ENCODE data around the gene EIF4ENIF1. TPM values are rescaled to one million over a fixed set of nuclear protein-coding genes. Genes with fewer than 3 reads are reported as not detected.

EIF4ENIF1 gene, protein sequence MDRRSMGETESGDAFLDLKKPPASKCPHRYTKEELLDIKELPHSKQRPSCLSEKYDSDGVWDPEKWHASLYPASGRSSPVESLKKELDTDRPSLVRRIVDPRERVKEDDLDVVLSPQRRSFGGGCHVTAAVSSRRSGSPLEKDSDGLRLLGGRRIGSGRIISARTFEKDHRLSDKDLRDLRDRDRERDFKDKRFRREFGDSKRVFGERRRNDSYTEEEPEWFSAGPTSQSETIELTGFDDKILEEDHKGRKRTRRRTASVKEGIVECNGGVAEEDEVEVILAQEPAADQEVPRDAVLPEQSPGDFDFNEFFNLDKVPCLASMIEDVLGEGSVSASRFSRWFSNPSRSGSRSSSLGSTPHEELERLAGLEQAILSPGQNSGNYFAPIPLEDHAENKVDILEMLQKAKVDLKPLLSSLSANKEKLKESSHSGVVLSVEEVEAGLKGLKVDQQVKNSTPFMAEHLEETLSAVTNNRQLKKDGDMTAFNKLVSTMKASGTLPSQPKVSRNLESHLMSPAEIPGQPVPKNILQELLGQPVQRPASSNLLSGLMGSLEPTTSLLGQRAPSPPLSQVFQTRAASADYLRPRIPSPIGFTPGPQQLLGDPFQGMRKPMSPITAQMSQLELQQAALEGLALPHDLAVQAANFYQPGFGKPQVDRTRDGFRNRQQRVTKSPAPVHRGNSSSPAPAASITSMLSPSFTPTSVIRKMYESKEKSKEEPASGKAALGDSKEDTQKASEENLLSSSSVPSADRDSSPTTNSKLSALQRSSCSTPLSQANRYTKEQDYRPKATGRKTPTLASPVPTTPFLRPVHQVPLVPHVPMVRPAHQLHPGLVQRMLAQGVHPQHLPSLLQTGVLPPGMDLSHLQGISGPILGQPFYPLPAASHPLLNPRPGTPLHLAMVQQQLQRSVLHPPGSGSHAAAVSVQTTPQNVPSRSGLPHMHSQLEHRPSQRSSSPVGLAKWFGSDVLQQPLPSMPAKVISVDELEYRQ
- total RNA-seq (2011; cell fraction: chromatin; rRNA removed; ENCODE audit: low replicate concordance), result 33.5 and 38.4 TPM in 2 replicates
- total RNA-seq (2011; cell fraction: nucleolus; rRNA removed), result 22.0 and 24.6 TPM in 2 replicates
- total RNA-seq (2011; cell fraction: nucleoplasm; rRNA removed), result 22.9 and 24.7 TPM in 2 replicates
- total RNA-seq (2014; rRNA removed) (8.1 and 11.7 TPM in 2 replicates), total RNA-seq (2014; rRNA removed; fragmentation: Illumina TruSeq; extraction: Trizol) (11.3 and 11.7 TPM in 2 replicates), total RNA-seq (2015; rRNA removed; fragmentation: Illumina TruSeq; extraction: Trizol) (16.0 and 17.1 TPM in 2 replicates), total RNA-seq (2021) (15.9 and 17.5 TPM in 2 replicates), polyA plus RNA-seq (2011; rRNA removed) (15.5 and 15.8 TPM in 2 replicates), polyA plus RNA-seq (2014; fragmentation: Illumina TruSeq; extraction: Trizol) (15.6 and 24.9 TPM in 2 replicates), polyA plus RNA-seq (2014; fragmentation: Nextera tagmentation; extraction: Ambion mirVana) (1 to 10 TPM; 2.5 to 4.1 TPM), polyA plus RNA-seq (2014; rRNA removed) (16.6 and 22.4 TPM in 2 replicates), polyA minus RNA-seq (2011; rRNA and poly(A)+ RNA removed) (16.8 and 20.4 TPM in 2 replicates), Bru-seq, nascent RNA (percentile 66 among the genes with signal in this experiment), BruChase-seq, experiment 1, labeled RNA remaining after a 2-hour chase (percentile 70 among the genes with signal in this experiment), BruChase-seq, experiment 2, labeled RNA remaining after a 6-hour chase (percentile 70 among the genes with signal in this experiment)
- polyA plus RNA-seq (2011; cell fraction: cytosol; rRNA removed), result 11.5 and 12.9 TPM in 2 replicates
- 21.7 and 29.2 TPM in 2 replicates for polyA plus RNA-seq (2011; cell fraction: nucleus; rRNA removed)
- polyA plus RNA-seq (2012), result 13.3 and 17.4 TPM in 2 replicates
- polyA minus RNA-seq (2011; cell fraction: cytosol; rRNA and poly(A)+ RNA removed), result 9.7 and 12.4 TPM in 2 replicates
- polyA minus RNA-seq (2011; cell fraction: nucleus; rRNA and poly(A)+ RNA removed), result 7.7 and 14.7 TPM in 2 replicates
- long read RNA-seq, experiment 1, transcript EIF4ENIF1-201 (19 exons, 3,544 nt), result major isoform, 10 of 48 reads
- long read RNA-seq, experiment 1, partial matches to known transcripts, result 27 of 48 reads
- long read RNA-seq, experiment 1, other reads (novel, unspliced or antisense), result 11 of 48 reads
- long read RNA-seq, experiment 2, partial matches to known transcripts, result 1 of 11 reads
- long read RNA-seq, experiment 2, other reads (novel, unspliced or antisense), result 7 of 11 reads
- long read RNA-seq, experiment 3, partial matches to known transcripts, result 3 of 5 reads
- long read RNA-seq, experiment 3, other reads (novel, unspliced or antisense), result 2 of 5 reads

DNA sequence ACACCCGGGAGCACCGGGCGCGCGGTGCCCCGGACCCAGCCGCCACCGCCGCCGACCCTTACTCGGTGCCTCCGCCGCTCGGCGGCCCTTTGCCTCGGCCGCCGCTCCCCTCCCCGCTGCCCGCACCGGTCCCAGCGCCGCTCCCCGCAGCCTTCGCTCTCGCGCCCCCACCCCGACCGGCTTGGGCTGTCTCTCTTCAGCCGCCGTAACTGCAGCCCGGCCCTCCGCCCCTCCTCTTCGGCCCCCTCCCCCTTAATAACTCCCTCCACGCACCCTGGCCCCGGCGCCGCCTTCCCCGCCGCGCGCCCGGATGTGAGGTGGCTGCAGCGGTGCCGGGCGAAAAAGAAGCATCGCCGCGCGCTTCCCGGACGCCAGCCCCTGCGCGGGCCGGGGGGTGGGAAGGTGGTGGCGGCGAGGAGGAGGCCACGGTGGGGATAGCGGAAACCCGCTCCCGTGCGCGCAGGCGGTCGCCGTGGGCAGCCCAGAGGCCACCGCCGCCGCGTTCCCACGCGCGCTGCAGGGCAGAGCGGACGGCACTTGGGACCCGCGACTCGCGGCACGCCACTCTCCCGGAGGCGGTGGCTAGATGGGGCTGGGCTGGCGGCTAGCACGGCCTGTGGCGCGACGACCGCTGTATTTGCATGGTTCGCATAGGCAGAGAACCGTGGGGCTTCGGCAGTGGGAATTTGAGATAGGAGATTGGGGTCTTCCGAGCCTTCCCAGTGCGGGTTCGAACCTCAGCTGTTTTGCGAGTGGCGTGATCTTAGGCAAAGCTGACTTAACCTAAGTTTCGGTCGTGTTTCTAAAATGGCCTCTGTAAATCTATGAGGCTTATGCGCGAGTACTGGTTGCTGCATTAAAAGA, at the start of gene EIF4ENIF1:
Gene EIF4ENIF1 (minus strand): TSS at position 211 of the 864 bp plus-strand sequence. CDS start 1,124 bp downstream, outside the sequence.
- no peak for FAIRE-seq
- Histone ChIP-seq H3K4me2 (ENCODE audit: insufficient read depth, low read length) (peak within 1 kb of the TSS; percentile 95), H3K27me3 (ENCODE audit: control insufficient read depth in 2 of 2, insufficient read depth in 2 of 2, low read length in 2 of 2) (no peaks in the 10 kb centered on the region), H3K79me2 (ENCODE audit: control insufficient read depth, insufficient read depth, low read length) (peaks cover 53% of the 10 kb centered on the region), H4K20me1 (replicated peaks; ENCODE audit: control insufficient read depth, insufficient read depth, low read length) (no peaks in the 10 kb centered on the region), H3K9me3 (replicated peaks; ENCODE audit: control insufficient read depth, insufficient read depth, low read depth, low read length) (no peaks in the 10 kb centered on the region), H3K4me1 (replicated peaks in 1 of 2; ENCODE audit: control insufficient read depth in 2 of 2, insufficient read depth in 2 of 2, low read length in 2 of 2) (peaks cover 13 to 26% of the 10 kb centered on the region in 2 experiments; a peak in 4 of 5 replicates), H3K4me3 (peak within 1 kb of the TSS; percentile 73), H2AFZ (ENCODE audit: low read depth, low read length) (peak within 1 kb of the TSS; percentile 89), H3K9ac (ENCODE audit: insufficient read depth in 1 of 2, low read depth in 2 of 2, low read length in 2 of 2) (peak within 1 kb of the TSS; percentile 97 to 98), H3K36me3 (ENCODE audit: control insufficient read depth, insufficient read depth, low read length) (peaks cover 32% of the 10 kb centered on the region), H3K9me1 (ENCODE audit: control insufficient read depth, insufficient read depth, low read length) (no peaks in the 10 kb centered on the region), H3K27ac (ENCODE audit: extremely low read depth, low read depth, low read length) (peak within 1 kb of the TSS; percentile 95)
- ChIA-PET POLR2A (interaction anchor here (0.6 to 1.0 kb wide), 2 partner anchors 114 to 146 kb away, joined by 3 to 4 read pairs; no protein-coding TSS in a partner anchor), CTCF (ENCODE audit: low intra/inter-chr PET ratio) (no interaction called here)
- intact Hi-C loops (cut with micrococcal nuclease), result loop anchor here (2.0 kb wide), 1 partner anchor 141 kb away; no protein-coding TSS in a partner anchor
- ATAC-seq, result peak; percentile 81
- no TSS peak for BruUV-seq (replicated peaks)
- in situ Hi-C loops (cut with MboI), result no loop called here
- peak; percentile 86 to 90 (median 88) for DNase-seq (ENCODE audit: extremely low read depth in 1 of 4, low spot score in 3 of 4)
- WGBS (ENCODE audit: insufficient coverage, low coverage, missing lambda C conversion rate), result 0% methylated on average over 15 of the region's 100 CpGs
- no peak for TF ChIP-seq SRF (CRISPR knock-in tag; IDR thresholded peaks at IDR 0.05)
- TF ChIP-seq HDGF (IDR thresholded peaks at IDR 0.05), result no peak
- TF ChIP-seq, protein P1, sequence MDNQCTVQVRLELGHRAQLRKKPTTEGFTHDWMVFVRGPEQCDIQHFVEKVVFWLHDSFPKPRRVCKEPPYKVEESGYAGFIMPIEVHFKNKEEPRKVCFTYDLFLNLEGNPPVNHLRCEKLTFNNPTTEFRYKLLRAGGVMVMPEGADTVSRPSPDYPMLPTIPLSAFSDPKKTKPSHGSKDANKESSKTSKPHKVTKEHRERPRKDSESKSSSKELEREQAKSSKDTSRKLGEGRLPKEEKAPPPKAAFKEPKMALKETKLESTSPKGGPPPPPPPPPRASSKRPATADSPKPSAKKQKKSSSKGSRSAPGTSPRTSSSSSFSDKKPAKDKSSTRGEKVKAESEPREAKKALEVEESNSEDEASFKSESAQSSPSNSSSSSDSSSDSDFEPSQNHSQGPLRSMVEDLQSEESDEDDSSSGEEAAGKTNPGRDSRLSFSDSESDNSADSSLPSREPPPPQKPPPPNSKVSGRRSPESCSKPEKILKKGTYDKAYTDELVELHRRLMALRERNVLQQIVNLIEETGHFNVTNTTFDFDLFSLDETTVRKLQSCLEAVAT (IDR thresholded peaks at IDR 0.05), result no peak
- no peak for TF ChIP-seq SREBF1 (IDR thresholded peaks at IDR 0.05; ENCODE audit: borderline replicate concordance, low read depth, low read length)
- no peak for TF ChIP-seq CHD4 (IDR thresholded peaks at IDR 0.05; ENCODE audit: insufficient read depth, insufficient replicate concordance, low read depth, low read length, poor library complexity, severe bottlenecking)
- TF ChIP-seq BRD9 (IDR thresholded peaks at IDR 0.05; ENCODE audit: low read depth, partially characterized antibody), result no peak
- TF ChIP-seq ERF (CRISPR knock-in tag; IDR thresholded peaks at IDR 0.05), result no peak
- TF ChIP-seq TAF1 (IDR thresholded peaks at IDR 0.05; ENCODE audit: control insufficient read depth, extremely low read depth, insufficient read depth, low read length, severe bottlenecking), result peak; percentile 59
- no peak for TF ChIP-seq NFE2L1 (tag; IDR thresholded peaks at IDR 0.05; ENCODE audit: borderline replicate concordance, low read depth)
- no peak for TF ChIP-seq TCF7L2 (IDR thresholded peaks at IDR 0.05; ENCODE audit: low read depth, low read length)
